ENCODE data around the gene PRSS57.
A peak's percentile ranks its signal among the peaks of the same experiment; 100 is the strongest.

PRSS57 gene

DNA sequence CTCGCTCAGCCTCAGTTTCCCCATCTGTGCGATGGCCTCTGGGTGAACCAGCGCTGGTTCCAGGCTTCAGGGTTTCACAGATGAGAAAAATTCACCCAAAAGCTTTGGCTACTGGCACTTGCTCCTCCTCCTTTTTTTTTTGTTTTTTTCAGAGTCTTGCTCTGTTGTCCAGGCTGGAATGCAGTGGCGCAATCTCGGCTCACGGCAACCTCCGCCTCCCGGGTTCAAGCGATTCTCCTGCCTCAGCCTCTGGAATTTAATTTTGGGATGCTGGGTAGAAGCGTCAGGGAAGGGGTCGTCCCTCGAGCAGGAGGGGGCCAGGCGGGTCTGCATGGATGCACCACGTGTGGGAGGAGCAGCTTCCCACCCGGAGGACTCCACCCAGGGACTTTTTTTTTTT lies 7.0 kb downstream of the PRSS57 start:
- no peak for DNase-seq (ENCODE audit: low read depth)
- TF ChIP-seq, protein P1, sequence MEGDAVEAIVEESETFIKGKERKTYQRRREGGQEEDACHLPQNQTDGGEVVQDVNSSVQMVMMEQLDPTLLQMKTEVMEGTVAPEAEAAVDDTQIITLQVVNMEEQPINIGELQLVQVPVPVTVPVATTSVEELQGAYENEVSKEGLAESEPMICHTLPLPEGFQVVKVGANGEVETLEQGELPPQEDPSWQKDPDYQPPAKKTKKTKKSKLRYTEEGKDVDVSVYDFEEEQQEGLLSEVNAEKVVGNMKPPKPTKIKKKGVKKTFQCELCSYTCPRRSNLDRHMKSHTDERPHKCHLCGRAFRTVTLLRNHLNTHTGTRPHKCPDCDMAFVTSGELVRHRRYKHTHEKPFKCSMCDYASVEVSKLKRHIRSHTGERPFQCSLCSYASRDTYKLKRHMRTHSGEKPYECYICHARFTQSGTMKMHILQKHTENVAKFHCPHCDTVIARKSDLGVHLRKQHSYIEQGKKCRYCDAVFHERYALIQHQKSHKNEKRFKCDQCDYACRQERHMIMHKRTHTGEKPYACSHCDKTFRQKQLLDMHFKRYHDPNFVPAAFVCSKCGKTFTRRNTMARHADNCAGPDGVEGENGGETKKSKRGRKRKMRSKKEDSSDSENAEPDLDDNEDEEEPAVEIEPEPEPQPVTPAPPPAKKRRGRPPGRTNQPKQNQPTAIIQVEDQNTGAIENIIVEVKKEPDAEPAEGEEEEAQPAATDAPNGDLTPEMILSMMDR (conservative IDR thresholded peaks at IDR 0.05; ENCODE audit: low read depth, low read length), result no peak
- H3K4me3 ChIP-seq (ENCODE audit: low read depth, low read length), result no peak overlapping the region

DNA sequence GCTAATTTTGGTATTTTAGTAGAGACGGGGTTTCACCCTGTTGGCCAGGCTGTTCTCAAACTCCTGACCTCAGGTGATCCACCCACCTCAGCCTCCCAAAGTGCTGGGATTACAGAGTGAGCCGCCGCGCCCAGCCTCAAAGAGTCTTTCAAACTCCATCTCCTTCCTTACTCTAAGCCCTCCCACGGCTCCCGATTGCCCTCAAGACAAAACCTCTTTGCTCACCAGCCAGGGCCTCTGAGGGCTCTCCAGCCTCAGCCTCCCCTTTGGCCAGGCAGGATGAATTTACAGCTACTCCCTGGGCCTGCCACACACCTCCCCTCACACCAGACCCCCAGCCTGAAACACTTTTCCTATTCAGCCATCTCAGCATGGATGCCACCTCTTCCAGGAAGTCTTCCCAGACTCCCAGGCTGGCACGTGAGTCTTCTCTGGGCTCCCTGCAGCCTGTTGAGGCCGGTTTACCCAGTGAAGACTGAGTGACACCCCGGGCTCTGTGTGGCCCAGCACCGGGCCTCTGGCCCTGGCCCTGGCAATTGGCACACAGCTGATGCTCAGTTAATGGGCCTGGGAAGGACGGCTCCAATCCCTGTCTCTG lies 7.6 kb downstream of the PRSS57 start:
- no peak for DNase-seq (ENCODE audit: low read depth)
- H3K4me3 ChIP-seq (ENCODE audit: low read depth, low read length), result no peak overlapping the region
- TF ChIP-seq, protein P1 (conservative IDR thresholded peaks at IDR 0.05; ENCODE audit: low read depth, low read length), result no peak

DNA sequence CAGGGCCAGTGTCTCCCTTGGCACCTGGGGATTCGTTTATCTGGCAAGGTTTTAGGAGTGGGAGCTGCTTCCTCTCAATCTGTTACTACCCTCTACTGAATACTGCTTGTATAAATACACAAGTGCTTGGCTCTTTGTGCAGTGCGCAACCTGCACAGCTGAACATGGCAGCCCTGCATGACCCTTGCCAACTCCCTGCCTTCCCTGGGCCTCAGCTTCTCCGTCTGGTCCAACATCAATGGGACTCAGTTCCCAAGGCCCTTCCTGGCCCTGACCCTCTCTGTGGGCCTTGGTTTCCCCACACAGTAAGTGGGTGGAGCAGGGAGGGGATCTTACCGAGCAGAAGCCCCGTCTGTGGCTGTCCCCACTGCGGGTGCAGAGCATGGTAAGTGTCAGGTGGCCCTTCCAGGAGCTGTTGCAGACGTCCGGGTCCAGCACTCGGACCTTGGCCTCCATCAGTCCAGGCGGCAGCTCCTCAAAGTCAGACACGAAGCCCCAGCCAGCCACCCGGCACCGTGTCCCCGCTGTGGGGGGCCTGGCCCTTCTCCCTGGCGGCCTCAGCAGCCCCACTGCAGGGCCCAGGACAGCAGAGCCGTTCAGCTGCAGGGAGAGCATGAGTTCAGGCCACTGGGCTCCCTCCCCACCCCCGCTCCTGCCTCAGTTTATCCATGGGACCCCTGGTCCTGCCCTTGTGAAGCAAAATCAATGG lies 8.5 kb downstream of the PRSS57 start:
- H3K4me3 ChIP-seq (ENCODE audit: low read depth, low read length), result no peak overlapping the region
- DNase-seq (ENCODE audit: low read depth), result no peak
- TF ChIP-seq, protein P1 (conservative IDR thresholded peaks at IDR 0.05; ENCODE audit: low read depth, low read length), result no peak

DNA sequence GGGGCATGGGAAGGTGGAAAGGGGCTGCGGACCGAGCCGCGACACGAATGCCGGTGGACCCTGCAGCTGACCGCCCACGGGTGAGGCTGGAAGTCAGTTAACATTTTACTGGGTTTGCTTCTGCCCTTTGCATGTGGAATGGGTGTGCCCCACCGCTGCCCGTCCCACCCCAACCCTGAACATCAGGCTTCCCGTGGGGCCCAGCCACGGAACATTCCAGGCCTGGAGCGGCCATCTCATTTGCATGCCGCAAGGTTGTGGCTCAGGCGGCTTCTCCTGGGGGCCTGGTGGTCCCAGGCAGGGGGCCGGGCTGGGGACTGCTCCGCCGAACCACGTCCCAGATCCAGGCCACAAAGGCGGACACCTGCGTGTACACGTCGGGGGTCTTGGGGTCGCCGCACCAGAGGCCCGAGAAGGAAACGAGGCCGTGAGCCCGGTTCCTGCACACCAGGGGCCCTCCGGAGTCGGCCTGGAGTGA lies 9.8 kb downstream of the PRSS57 start:
- H3K4me3 ChIP-seq (ENCODE audit: low read depth, low read length), result no peak overlapping the region
- DNase-seq (ENCODE audit: low read depth), result no peak
- TF ChIP-seq, protein P1 (conservative IDR thresholded peaks at IDR 0.05; ENCODE audit: low read depth, low read length), result no peak

DNA sequence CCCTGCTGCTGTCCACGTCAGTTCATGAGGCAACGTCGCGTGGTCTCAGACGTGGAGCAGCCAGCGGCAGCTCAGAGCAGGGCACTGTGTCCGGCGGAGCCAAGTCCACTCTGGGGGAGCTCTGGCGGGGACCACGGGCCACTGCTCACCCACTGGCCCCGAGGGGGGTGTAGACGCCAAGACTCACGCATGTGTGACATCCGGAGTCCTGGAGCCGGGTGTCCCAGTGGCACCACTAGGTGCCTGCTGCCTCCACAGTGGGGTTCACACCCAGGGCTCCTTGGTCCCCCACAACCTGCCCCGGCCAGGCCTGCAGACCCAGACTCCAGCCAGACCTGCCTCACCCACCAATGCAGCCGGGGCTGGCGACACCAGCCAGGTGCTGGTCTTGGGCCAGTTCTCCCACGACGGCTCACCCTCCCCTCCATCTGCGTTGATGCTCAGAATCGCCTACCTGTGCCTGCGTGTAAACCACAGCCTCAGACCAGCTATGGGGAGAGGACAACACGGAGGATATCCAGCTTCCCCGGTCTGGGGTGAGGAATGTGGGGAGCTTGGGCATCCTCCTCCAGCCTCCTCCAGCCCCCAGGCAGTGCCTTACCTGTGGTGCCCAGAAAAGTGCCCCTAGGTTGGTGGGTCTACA lies 12.5 kb downstream of the PRSS57 start:
- DNase-seq (ENCODE audit: low read depth), result no peak
- TF ChIP-seq, protein P1 (conservative IDR thresholded peaks at IDR 0.05; ENCODE audit: low read depth, low read length), result no peak
- H3K4me3 ChIP-seq (ENCODE audit: low read depth, low read length), result no peak overlapping the region

DNA sequence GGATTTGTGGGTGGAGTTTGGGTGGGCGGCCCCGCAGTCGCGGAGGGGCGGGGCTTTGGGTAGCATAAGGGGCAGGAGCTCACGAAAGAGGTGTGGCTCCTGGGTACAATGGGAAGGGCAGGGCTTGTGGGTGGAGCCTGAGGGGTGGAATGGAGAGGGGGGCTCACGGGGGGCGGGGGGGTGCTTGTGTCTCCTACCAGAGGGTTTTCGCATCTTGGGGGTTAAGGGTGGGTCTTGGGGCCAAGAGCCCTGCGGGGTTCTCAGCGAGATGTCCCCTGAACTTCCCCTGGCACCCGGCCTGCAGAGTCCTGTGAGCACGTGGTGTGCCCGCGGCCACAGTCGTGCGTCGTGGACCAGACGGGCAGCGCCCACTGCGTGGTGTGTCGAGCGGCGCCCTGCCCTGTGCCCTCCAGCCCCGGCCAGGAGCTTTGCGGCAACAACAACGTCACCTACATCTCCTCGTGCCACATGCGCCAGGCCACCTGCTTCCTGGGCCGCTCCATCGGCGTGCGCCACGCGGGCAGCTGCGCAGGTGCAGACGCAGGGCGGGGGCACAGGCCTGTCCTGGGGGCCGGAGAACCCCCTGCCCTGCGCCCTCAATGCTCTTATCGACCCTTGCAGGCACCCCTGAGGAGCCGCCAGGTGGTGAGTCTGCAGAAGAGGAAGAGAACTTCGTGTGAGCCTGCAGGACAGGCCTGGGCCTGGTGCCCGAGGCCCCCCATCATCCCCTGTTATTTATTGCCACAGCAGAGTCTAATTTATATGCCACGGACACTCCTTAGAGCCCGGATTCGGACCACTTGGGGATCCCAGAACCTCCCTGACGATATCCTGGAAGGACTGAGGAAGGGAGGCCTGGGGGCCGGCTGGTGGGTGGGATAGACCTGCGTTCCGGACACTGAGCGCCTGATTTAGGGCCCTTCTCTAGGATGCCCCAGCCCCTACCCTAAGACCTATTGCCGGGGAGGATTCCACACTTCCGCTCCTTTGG lies 13.9 kb downstream of the PRSS57 start:
- peak; percentile 98 for DNase-seq (ENCODE audit: low read depth)
- peak overlapping the region; percentile 62 for H3K4me3 ChIP-seq (ENCODE audit: low read depth, low read length)

More for the DNA sequence above, 13.9 kb downstream of the PRSS57 start:
- TF ChIP-seq, protein P1 (conservative IDR thresholded peaks at IDR 0.05; ENCODE audit: low read depth, low read length), result no peak
